ENCODE results near the gene MVB12B.

DNA sequence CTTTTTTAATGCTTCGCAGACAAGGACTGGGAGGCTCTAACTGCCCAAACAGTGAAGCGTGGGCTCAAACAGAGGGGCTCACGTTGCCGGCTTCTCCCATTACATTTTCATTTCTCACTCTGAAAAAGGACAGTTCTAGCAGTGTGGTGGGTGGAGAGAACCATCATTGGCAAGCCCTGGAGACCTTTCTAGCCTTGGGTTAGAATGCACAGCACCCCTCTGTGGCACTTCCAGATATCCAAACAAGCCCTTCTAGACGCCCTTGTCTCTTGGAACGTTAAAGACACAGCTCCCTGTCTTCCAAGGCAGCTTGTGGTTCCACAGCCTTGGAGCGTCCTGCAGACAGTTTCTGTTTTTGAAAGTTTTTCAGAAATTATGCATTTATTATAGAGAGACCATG is 52.1 kb downstream of the MVB12B start:
- TF ChIP-seq POLR2A (IDR thresholded peaks at IDR 0.05; ENCODE audit: low read length): no peak
- TF ChIP-seq GATA1 (IDR thresholded peaks at IDR 0.05; ENCODE audit: low read depth, low read length): no peak

Measured in erythroblast (primary cell).